HG02798 (cell line): ENCODE data around the gene IZUMO4.

Experiments used
- ATAC-seq: cut with Tn5 transposase; IDR thresholded peaks from one replicate; pipeline ENCODE4 v1.9.1; 2021; ENCODE audit warnings: mild to moderate bottlenecking; ENCODE audit not compliant: unreplicated experiment, poor library complexity

The IZUMO4 gene, protein sequence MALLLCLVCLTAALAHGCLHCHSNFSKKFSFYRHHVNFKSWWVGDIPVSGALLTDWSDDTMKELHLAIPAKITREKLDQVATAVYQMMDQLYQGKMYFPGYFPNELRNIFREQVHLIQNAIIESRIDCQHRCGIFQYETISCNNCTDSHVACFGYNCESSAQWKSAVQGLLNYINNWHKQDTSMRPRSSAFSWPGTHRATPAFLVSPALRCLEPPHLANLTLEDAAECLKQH

DNA sequence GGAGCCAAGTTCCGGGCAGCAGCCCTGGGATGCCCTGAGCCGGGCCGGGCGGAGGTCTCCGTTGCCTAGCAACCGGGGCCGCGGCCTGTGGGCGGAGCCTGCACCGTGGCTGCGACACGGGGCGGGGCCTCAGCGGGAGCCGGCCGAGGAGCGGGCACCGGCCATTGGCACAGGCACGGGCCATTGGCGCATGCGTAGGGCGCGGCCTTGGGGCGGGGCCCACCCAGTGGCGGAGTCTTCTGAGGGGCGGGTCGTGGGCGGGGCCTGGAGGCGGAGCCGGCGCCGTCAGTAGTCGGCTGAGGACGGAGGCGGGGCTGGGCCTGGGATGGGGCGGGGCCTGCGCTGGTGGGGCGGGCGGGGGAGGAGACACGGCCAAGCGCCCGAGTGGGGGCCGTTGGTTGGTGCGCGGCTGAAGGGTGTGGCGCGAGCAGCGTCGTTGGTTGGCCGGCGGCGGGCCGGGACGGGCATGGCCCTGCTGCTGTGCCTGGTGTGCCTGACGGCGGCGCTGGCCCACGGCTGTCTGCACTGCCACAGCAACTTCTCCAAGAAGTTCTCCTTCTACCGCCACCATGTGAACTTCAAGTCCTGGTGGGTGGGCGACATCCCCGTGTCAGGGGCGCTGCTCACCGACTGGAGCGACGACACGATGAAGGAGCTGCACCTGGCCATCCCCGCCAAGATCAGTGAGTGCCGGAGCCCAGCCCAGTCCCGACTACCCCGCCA, at the start of gene IZUMO4:
Gene IZUMO4 (plus strand): TSS at position 436 of the 723 bp plus-strand sequence. CDS start 31 bp downstream, at position 467.
- peak; percentile 81 for ATAC-seq

DNA sequence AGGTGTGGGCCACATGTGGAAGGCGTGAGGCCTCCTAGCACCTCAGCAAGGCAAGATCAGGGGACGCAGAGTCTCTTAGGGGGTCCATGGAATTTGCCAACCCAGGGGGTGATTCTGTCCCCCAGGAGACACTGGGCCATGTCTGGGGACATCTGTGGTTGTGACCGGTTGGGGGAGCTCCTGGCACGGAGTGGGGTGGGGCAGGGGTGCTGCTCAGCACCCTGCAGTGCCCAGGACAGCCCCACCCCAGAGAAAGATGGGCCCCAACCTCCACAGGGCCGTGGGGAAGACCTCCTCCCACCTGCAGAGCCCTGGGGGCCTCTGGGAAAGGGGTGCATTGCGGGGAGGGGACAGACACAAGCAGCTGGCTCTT, 49.7 kb upstream of the IZUMO4 start:
- ATAC-seq: no peak

DNA sequence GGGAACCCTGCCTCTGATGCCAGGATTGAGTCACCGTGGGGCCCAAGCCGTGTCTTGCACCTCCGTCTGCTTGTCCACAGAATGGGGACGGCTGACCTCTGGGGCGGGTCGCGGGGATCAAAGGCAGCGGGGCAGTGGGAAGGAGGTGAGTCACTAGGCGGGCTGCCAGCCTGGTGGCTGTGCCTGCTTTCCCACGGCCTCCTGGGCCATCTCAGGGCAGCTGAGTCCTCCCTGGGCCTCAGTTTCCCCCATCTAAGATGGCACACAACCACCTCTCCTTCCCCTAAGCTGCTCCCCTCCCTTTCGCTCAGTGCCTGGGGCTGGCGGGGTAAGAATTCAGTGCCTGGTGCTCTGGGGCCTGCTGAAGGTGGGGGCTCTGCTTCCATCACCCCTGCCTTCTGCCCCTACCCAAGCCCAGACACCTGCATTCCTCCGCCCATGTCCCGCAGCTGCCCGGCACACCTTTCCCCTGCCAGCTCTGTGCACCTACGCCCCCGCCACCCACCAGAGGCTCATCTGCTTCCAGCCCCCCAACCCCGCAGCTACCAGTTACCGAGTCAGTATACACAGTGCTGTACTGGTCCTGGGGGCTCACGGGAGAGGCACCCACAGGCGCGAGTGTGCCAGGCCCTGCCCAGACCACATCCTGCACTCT, 49.1 kb upstream of the IZUMO4 start:
- no peak for ATAC-seq

DNA sequence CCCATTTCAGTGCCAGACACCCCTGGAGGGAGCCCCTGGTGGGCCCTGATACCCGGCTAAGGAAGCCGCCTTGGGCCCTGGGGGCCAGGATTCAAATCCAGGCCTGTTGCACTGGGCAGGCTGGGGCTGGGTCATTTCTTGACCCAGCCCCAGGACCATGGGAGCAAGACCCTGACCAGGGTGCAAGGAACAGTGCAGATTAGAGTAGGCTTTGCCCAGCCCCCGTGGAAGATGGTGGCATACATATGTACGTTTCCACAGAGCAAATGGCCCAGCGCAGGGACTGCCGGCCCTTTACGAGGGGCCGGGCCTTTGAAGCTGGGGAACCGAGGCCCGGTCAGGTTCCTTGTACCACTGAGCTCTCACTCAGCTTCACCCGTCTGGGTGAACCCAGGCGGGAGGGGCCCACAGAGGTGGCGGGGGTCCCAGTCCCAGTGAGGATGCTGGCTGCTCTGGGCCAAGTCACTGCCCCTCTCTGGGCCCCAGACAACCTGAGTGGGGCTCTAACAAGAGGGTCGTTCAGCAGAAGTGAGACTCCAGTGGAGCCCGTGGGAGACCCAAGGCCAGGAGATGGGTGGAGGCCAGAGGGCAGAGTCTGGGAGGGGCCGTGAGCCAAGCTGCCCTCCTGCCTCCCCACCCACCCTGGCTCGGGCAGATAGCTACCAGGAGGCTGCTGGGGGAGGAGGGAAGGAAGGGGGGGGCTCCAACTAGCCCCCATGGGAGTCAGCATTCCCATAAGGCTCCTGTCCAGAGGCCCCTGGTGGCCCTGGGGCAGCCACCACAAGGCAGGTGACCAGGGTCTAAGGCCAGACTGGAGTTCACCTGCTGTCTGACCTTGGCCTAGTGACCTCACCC, 48.4 kb upstream of the IZUMO4 start:
- ATAC-seq: no peak

DNA sequence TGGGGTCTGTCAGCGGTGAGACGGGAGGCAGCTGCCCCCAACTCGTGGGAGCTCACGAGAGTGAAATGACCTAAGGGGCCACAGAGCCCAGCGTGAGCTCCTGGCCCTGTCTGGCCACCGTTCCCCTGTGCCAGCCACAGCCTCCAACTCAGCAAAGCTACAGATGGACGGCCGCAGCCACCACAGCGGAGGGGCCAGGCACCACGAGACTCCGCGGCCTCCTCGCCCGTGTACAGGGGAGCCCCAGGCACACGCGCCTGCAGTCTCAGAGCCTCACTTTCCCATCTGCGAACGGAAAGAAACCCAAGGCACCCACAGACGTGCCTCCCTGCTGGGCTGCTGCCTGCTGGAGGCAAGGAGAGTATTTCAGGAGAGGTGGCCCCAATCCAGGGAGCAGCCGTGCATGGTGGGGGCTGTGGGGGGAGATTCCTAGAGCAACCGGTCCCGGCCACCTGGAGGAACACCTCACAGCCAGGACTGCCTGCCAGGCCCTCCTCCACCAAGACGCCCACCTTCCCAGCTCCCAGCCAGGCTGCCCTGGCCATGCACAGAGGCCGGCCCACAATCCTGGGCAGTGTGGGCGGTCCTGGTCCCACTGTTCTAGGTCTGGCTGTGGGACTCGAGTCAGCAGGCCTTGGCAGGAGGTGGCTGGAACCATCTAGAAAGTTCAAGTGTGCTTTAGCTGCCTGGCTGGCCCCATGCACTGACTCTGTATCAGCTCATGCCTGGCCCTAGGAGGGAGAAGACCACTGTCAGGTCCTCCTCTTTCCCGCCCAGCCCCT, 47.6 kb upstream of the IZUMO4 start:
- no peak for ATAC-seq

DNA sequence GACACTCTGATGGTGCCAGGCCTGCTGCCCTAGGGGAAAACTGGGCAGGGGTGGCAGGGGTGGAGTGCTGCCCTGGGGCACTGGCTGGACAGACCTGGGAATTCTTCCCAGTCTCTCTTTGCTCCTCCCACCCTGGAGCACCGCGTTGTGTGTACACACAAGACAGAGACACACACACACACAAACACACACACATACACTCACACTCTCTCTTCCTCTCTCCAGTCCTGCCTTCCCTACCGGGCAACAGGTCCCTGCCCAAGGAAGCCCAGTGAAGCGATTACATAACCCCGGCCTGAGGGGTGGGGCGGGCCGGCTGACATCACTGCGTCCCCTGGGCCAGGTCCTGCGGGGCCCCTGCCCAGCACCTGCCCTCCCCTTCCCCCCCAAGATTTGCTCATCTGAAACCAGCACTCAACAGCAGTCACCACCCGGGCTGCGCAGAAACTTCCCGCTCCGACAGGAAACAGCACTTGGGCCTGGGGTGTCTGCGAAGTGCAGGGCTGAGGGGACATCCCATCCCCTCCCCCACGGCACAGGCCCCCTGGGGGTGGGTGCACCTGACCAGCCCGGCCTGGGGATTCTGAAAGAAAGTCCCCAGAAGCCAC, 46.9 kb upstream of the IZUMO4 start:
- ATAC-seq: peak; percentile 5

DNA sequence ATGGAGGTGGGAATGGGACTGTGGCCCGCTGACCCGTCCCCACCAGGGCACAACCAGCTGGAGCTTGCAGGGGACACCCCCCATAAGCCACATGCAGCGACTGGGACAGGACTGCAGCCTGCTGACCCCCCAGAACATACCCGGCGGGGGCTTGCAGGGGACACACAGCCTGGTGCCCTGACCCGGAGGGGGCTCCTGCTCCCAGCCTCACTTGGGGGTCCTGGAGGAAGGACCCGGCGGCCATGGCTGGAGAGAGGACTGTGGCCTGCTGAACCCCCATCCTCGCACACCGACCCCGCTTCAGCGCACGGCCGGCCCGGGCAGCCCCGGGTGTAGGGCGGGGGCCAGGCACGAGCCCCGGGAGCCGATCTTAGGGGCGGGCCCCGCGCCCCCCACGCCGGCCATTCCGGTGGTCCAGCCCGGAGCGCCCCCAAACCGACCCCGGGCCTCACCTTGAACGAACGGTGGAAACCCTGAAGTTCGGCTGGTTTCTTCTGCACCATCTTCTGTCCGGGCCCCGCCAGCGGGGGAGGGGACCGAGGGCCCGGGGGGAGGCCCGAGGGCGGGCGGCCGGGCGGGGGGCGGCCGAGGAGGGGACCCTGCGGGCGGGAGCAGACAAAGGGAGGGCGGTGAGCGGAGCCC, 46.2 kb upstream of the IZUMO4 start:
- peak; percentile 6 for ATAC-seq

DNA sequence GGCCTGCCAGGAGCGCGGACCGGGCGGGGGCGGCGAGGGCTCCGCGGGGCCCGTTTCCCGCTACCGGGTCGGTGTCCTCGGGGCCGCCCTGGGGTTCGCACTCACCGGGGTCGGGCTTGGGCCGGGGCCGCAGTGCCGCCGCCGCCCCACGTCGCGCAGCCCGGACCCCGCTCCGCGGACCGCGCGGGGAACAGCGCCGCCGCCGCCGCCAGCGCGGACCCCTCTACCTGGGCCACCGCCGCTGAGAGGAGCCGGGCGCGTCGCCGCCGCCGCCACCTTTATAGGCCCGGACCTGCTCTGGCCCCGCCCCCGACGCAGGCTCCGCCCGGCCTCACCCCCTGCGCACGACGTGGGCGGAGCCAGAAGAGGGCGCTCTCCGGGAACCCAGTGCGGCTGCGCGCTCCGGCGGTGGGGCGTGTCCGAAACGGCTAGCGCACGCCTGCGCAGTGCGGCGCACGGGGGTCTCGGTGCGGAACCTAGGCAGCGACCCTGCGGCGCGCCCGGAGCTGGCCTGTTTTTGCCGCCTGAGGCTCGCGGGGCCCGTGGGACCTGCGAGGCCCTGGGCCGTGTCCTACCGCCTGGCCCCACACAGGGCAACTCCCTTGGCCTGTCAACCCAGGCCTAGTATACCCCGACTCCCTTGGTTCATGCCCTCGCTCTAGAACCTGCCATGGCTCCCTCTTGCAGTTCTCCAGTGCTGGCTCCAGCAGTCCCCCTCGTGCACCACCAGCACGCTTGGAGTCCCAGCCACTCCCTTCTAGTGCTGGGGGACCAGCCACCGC, 45.5 kb upstream of the IZUMO4 start, which contains the start of gene MKNK2:
Gene MKNK2 (minus strand): TSS at position 254 of the 782 bp plus-strand sequence. CDS start 393 bp downstream, outside the sequence.
- peak; percentile 67 for ATAC-seq

DNA sequence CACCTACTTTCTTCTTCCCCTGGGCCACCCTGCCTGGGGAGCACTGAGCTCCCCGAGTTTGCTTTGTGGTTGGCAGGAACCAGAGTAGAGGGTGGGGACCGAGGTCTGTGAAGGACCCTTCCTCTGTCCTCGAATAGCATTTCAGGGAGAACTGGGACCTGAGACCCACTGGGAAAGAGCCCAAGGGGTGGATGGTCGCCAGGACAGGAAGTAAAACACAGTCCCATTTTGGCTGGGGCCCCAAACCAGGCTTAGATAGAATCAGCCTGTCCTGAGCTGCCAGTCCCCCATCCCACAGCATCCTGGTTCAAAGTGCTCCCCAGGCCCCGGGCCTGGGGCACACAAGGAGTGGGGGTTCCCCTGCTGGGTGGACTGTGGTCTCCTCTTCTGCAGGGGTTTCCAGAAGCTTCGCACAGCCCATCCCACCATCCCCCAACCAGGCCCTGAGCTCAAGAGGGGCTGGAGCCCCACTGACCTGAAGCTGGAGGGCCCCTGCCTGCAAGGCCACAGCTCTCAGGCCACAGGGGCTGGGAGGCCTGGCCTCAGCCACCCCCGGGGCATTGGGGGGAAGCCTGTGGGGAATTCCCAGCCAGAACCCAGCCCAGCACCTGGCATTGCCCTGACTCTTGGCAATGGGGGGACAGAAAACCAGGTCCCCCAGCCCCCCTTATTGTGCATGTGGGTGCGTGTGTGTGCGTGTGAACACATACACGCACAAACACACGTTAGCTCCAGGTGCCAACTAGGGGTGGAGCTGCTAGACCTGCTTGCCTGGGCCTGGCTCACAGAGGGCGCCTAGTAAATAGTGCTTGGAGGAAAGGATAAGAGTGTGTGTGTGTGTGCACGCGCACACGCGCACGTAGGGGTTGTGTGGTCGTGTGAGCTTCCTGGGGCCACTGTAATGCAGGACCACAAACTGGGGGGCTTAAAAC, 44.7 kb upstream of the IZUMO4 start:
- ATAC-seq: no peak

DNA sequence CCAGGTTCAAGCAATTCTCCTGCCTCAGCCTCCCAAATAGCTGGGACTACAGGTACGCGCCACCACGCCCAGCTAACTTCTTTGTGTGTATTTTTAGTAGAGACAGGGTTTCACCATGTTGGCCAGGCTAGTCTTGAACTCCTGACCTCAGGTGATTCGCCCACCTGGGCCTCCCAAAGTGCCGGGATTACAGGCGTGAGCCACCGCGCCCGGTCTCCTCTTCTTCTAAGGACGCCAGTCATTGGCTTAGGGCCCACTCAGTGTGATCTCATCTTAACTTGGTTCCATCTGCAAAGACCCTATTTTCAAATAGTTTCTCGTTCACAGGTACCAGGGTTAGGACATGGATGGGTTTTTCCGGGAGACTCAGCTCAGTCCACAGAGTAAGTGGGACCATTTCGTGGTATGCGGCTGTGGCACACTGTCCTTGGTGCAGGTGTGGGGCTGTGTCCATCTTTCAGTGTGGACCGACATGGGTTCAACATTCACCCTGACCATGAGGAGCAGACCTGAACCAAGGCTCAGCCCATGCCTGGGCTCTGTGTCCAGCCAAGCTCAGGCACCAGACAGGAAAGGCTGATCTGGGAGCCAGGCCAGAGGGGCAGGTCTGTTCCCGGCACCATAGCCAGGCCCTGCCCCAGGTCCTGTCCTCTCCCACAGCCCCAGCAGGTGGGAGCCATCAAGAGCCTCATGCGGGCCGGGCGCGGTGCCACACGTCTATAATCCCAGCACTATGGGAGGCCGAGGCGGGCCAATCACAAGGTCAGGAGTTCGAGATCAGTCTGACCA, 42.9 kb upstream of the IZUMO4 start:
- no peak for ATAC-seq

DNA sequence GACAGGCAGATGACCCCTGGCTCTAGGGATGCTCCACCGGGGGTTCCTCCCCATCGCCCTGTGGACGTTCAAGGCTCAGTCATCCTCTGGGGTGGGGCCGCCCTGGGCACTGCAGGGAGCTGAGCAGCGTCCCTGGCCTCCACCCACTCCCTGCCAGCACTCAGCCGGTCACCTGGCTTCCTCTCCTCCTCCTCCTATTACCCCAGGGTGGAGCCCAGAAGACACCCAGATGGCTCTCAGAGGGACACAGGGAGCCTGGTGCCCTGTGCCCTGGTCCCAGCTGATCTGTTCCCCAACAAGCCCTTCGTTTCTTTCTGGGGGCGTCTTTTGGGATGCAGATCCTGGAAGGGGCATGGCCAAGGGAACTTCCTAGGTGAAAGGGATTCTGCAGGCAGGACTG, 42.0 kb upstream of the IZUMO4 start:
- ATAC-seq: no peak

DNA sequence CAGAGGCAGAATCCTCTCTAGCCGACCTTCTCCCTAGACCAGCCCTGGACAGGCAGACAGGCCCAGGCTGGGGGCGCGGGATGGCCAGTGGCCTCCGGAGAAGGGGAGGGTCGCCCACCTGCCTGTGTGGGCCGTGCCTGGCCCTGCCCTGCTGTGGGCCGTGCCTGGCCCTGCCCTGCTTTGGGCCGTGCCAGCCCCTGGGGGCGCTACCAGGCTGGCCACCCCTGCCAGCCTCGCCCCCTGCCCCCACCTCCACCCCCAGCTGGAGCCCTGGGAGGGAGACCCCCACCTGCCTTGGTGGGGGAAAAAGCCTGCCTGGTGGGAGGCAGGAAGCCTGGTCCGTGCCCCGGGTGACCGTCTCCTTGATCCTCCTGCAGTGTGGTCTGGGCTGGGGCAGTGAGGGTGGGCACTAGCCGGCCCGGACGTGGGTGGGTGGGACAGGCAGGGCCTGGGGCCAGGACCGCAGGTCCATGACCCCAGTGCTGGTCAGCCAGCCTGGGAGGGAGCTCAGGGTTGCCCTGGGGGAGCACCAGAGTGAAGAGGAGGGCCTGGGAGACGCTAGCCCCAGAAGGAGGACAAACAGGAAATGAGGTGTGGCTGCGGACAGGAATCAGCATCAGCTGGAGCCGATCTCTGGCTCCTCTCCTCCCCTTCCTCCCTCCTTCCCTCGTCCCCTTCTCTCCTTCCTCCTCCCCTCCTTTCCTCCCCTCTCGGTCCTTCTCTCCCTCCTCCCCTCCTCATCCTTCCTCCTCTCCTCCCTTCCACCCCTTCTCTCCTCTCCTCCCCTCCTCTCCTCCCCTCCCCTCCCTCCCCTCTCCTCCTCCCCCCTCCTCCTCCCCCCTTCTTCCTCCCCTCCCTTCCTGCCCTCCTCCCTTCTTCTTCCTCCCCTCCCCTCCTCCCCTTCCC, 40.5 kb upstream of the IZUMO4 start:
- ATAC-seq: no peak

DNA sequence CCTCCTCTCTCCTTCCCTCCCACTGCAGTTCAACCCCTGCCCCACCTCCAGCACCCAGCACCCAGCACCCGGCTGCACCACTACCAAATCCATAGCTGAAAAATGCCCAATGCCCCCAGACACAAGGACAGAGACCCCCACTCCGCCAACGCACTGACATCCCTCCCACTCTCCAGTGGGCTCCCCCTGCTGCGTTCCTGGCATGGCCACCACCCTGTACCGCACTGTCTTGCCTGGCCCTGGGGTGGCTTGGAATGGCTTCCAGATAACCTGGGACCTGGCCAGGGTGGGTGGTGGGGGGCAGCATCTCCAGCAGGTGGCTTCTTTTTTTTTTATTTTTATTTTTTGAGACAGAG, 39.9 kb upstream of the IZUMO4 start:
- no peak for ATAC-seq

DNA sequence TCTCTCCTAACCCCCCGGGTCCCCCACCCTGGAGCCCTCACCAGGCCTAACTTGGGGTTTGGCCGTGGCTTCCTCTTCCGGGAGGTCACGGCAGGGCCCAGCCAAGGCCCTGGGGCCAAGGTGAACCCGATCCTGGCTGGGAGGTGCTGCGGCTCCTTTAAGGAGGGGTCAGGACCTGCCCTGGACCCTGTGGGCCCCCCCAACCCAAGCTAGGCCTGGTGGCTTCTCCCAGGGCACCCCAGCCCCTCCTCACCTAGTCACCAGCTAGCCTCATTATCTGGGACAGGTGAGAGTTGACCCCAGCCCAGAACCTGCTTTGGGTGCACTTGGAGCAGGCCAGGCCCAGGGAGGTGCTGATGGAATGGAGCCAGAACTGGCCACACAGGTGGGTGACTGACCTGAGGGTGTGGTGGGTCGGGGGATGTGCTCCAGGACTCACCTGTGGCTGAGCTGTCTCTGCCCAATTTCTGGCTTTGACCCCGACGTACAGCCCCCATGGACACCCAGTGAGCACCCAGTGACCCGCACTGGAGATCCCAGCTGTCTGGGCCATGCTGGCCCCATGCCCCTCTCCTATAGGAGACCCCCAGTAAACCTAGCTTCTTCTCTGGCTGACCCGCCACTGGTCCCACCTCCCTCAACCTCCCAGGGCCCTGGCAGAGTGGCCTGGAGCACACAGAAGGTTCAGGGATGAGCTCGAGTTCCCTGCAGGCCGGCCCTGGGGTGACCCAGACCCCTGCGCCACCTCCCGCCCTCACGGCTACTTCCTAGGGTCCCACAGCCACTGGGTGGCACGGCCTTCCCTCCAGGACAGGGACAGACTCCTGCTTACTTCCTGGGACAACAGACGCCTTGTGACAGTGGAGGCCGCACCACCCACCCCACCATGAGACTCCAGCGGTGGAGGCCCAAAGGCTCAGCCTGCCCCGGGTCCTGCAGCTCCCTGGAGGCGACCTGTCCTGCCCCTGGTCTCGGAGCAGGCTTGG, 38.9 kb upstream of the IZUMO4 start:
- no peak for ATAC-seq
